Large intestine (tissue), 3 donors: ENCODE results near the gene SNX24. TPM values are rescaled to one million over a fixed set of nuclear protein-coding genes. Genes with fewer than 3 reads are reported as not detected.

ENCODE experiments used
- DNase-seq, 2 donors: peaks; one replicate each; pipeline versions ENCODE4 v3.0.0 to v3.0.0-alpha.2; 2013
- H3K27ac ChIP-seq: one replicate; pipeline ENCODE4 v1.5.1; 2013; ENCODE audit warnings: low read length
- H3K27me3 ChIP-seq: 2 replicates; pipeline ENCODE4 v1.6.1; 2013; ENCODE audit warnings: low read length; ENCODE audit not compliant: control insufficient read depth, insufficient read depth
- H3K36me3 ChIP-seq: 2 replicates; pipeline ENCODE4 v1.6.1; 2013; ENCODE audit warnings: low read length; ENCODE audit not compliant: control insufficient read depth, insufficient read depth
- H3K4me1 ChIP-seq: one replicate; pipeline ENCODE4 v1.6.1; 2013; ENCODE audit warnings: low read length; ENCODE audit not compliant: control insufficient read depth, insufficient read depth
- H3K4me3 ChIP-seq: one replicate; pipeline ENCODE4 v1.5.1; 2013; ENCODE audit warnings: low read length
- H3K9me3 ChIP-seq: one replicate; pipeline ENCODE4 v1.6.1; 2013; ENCODE audit warnings: mild to moderate bottlenecking, low read depth, low read length, moderate library complexity; ENCODE audit not compliant: control insufficient read depth
- WGBS: methylation state at CpG from one replicate; pipeline ENCODE4 v1.1.5; 2013; ENCODE audit warnings: low lambda C conversion rate; ENCODE audit not compliant: insufficient coverage; 5-methylcytosine and 5-hydroxymethylcytosine counted together
- polyA plus RNA-seq: library from polyadenylated mRNA; unstranded; fragments of 120-200 nt; gene quantifications from one replicate; pipeline ENCODE4 v1.2.1, GENCODE V29; 2013

Gene SNX24
- polyA plus RNA-seq, 1 donor = 28.4 TPM

DNA sequence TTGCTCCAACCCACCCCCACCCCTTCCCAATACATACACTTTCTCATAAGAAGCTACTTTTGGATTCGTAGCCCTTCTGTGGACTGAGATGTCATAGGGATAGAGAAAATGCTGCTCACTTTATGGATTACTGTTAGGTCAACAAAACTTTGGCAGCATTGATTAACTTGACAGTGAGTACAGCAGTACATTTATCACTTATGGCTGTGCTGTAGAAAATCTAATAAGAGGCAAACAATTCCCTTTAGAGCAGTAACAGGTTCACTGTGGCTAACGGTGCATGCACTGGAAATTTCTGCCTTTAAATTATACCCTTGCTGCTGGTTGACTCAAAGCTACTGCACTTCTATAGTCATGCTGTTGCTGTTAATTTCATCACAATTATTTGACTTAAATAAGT lies 131.9 kb downstream of the SNX24 start:
- H3K27me3 ChIP-seq = no peaks in the 10 kb centered on the region
- H3K27ac ChIP-seq = no peak overlapping the region
- H3K4me1 ChIP-seq = no peaks in the 10 kb centered on the region
- DNase-seq = no peak
- no CpG with 5 or more reads among the region's 2 CpGs for WGBS
- H3K9me3 ChIP-seq = no peaks in the 10 kb centered on the region
- no peak overlapping the region for H3K4me3 ChIP-seq
- no peaks in the 10 kb centered on the region for H3K36me3 ChIP-seq

DNA sequence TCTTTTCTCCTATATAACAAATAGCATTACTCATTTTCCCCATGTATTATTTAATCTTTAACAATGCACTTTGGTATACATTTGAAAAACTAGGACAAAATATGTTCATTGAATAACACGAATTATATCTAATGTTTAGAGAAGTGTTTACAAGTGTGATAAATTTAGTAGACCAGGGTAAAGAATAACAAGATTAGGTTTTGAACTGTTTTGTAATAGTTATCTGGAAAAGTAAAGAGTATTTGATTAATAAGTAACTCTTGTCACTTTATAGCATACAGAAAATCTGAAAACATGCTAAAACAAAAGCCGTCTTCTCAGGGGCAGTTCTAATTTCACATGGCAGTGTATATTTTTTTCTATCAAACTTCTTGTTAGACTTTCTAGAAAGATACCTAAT lies 132.7 kb downstream of the SNX24 start:
- Histone ChIP-seq H3K36me3 (no peaks in the 10 kb centered on the region), H3K4me3 (no peak overlapping the region), H3K4me1 (no peaks in the 10 kb centered on the region), H3K9me3 (no peaks in the 10 kb centered on the region), H3K27ac (no peak overlapping the region), H3K27me3 (no peaks in the 10 kb centered on the region)
- WGBS = 13% methylated on average over 1 of the region's 2 CpGs
- DNase-seq = no peak

DNA sequence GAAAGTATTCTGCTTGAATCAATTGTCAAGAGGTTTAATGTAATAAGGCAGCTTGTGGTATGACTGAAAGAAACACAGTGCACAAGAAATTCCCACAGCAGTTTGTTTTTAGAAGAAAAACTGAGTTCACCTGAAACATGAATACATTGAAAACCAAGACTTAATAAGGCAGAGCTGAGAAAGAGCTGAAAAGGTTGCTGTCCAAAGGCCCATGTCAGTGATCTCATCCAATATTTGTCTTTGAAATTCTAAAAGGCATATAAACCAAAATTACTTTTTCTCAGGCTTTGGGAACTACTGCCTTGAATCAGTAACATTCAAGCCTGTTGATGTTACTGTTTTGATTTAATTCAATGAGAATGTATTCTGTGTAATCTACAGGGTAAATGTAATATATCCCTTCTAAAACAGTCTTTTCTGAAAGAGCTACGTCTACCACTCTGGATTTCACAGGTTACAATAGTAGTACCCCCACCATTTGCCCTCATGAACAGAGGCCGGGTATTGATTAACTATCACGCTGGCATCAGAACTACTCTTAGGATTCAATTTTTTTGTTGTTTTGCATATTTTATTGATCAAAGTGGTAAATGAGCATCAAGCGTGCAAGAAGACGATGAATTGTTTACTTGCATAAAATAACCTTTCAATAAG lies 133.4 kb downstream of the SNX24 start:
- no peaks in the 10 kb centered on the region for H3K27me3 ChIP-seq
- peak in 1 of 2 donors; percentile 18 for DNase-seq
- no peak overlapping the region for H3K27ac ChIP-seq
- no CpG with 5 or more reads among the region's 5 CpGs for WGBS
- H3K9me3 ChIP-seq = no peaks in the 10 kb centered on the region
- H3K36me3 ChIP-seq = no peaks in the 10 kb centered on the region
- no peak overlapping the region for H3K4me3 ChIP-seq
- no peaks in the 10 kb centered on the region for H3K4me1 ChIP-seq

DNA sequence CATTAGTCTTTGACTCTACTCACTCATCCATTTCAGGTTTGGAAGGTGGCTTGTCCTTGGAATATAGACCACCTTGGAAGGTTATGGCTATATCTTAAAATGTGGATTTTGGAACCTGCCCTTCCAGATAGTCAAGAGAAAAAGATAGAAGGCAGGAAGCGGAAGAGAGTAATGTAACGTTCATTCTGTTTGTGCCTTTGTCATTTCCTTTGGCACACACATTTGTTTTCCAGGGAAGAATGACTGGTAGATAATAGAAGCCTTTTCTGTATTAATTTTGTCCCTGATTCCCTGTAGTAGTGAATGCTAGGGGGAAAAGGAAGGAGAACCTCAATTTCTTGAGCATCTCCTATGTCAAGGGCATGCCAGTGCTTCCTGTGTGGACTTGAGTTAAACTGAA lies 136.4 kb downstream of the SNX24 start:
- Histone ChIP-seq H3K36me3 (no peaks in the 10 kb centered on the region), H3K4me1 (no peaks in the 10 kb centered on the region), H3K27me3 (no peaks in the 10 kb centered on the region), H3K27ac (no peak overlapping the region), H3K9me3 (no peaks in the 10 kb centered on the region), H3K4me3 (no peak overlapping the region)
- WGBS = no CpG with 5 or more reads among the region's 2 CpGs
- DNase-seq = no peak

DNA sequence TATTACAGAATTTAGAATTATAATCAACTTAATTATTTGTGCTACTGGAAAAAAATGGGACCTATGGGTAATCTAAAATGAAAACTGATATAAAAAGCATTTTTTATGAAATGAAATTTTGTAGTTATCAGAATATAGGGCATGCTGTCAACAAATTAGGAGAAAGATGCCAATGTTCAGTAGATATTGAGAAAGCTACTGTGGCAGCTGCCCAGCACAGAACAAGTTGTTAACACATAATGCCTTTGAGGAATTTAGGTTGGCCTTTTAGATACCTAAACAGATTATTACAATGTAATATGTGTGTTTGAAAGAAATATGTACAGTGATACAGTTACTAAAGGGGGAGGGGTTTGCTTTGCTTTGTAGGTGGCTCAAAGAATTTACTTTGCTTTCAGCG lies 137.0 kb downstream of the SNX24 start:
- no peak for DNase-seq
- no peaks in the 10 kb centered on the region for H3K9me3 ChIP-seq
- no CpG with 5 or more reads among the region's 1 CpG for WGBS
- H3K36me3 ChIP-seq = no peaks in the 10 kb centered on the region
- no peaks in the 10 kb centered on the region for H3K4me1 ChIP-seq
- no peaks in the 10 kb centered on the region for H3K27me3 ChIP-seq
- H3K27ac ChIP-seq = no peak overlapping the region
- H3K4me3 ChIP-seq = no peak overlapping the region

DNA sequence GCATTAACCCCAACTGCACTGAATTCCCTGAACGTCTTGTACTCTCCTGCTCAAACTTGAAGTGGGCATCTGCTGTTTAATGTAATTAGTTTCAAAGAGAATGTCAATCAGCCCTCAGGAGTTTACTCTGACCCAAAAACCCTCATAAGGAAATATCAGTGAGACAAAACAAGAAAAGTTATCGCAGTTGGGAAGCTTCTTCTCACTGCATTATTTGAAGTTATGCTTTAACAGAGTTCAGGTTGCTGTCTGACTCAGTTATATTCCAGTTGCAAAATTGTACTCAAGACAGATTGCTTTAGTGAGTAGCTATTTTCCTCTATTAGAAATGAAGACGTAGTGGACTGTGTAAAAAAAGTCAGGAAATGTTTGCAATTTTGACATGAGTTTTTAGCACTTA lies 139.0 kb downstream of the SNX24 start:
- Histone ChIP-seq H3K4me1 (no peaks in the 10 kb centered on the region), H3K27ac (no peak overlapping the region)

GRCh38 chr5:122985006-122985700 lies 139.7 kb downstream of the SNX24 start:
- Histone ChIP-seq H3K36me3 (no peaks in the 10 kb centered on the region), H3K27ac (no peak overlapping the region), H3K27me3 (no peaks in the 10 kb centered on the region), H3K9me3 (no peaks in the 10 kb centered on the region), H3K4me3 (no peak overlapping the region), H3K4me1 (no peaks in the 10 kb centered on the region)
- DNase-seq = no peak
- WGBS = 80% methylated on average over 1 of the region's 4 CpGs

More for the DNA sequence above, 139.0 kb downstream of the SNX24 start:
- Histone ChIP-seq H3K9me3 (no peaks in the 10 kb centered on the region), H3K36me3 (no peaks in the 10 kb centered on the region), H3K4me3 (no peak overlapping the region), H3K27me3 (no peaks in the 10 kb centered on the region)
- DNase-seq = no peak
- 100% methylated on average over 2 of the region's 3 CpGs for WGBS

DNA sequence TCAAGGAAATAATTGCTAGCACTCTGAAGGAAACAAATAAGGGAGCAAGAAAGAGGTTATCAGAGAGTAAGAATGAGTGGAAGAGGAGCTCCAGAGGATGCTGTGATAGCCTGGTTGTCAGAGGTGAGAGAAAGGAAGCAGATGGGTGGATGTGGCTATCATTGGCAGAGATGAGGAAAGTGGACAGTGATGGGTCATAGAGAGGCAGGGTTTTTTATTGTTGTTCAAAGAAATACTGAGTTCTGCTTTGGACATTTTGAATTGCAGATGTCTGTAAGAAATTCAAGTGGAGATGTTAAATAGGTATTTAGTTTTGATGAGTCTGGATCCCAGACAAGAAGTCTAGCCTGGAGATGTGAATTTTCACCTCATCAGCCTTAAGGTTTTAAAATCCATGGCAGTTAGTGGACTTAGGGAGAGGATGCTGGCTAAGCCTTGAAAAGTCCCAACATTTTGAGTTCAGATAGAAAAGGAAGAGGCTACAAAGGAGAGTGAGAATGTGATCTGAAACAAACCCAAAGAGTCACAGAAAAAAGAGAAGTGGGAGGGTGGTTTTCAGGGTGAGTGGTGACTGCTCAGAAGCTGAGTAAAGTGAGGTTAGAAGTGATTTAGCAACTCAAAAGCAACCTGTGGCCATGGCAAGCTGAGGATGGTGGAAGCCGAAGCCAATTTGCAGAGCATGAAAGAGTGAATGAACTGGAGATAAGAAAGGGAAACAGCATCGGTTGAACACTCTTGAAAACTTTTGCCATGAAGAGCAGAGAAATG lies 140.7 kb downstream of the SNX24 start:
- WGBS = no CpG with 5 or more reads among the region's 2 CpGs
- H3K4me3 ChIP-seq = no peak overlapping the region
- no peaks in the 10 kb centered on the region for H3K4me1 ChIP-seq
- H3K27ac ChIP-seq = no peak overlapping the region
- no peaks in the 10 kb centered on the region for H3K27me3 ChIP-seq
- no peak for DNase-seq
- no peaks in the 10 kb centered on the region for H3K36me3 ChIP-seq
- no peaks in the 10 kb centered on the region for H3K9me3 ChIP-seq

GRCh38 chr5:122996091-122996490 lies 150.7 kb downstream of the SNX24 start:
- no peak for DNase-seq
- no peak overlapping the region for H3K4me3 ChIP-seq
- no peaks in the 10 kb centered on the region for H3K9me3 ChIP-seq
- no peak overlapping the region for H3K27ac ChIP-seq
- H3K4me1 ChIP-seq = no peaks in the 10 kb centered on the region
- no peaks in the 10 kb centered on the region for H3K27me3 ChIP-seq
- WGBS = no CpG with 5 or more reads among the region's 3 CpGs
- H3K36me3 ChIP-seq = no peaks in the 10 kb centered on the region

DNA sequence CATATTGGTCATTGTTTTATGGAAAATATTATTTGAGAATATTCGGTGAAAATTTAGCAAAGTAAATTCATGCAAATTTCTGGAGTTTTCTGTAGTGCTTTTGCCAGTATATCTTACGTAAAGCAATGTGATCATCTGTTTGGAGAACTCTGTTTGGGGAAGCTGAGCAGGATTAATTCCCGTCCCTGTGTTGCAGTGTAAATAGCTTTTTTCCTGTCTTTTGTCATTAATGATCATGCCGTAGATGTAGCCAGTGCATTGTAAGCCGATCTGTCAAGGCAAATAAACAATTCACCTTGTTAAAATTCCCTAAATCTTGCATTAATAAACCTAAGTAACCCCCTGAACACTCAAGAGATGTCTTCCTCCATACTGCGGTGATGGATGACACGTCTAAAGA lies 151.9 kb downstream of the SNX24 start:
- H3K27ac ChIP-seq = no peak overlapping the region
- no peaks in the 10 kb centered on the region for H3K4me1 ChIP-seq
- no peaks in the 10 kb centered on the region for H3K9me3 ChIP-seq
- no CpG with 5 or more reads among the region's 7 CpGs for WGBS
- H3K27me3 ChIP-seq = no peaks in the 10 kb centered on the region
- H3K4me3 ChIP-seq = no peak overlapping the region
- no peaks in the 10 kb centered on the region for H3K36me3 ChIP-seq
- DNase-seq = no peak
